HG03457 (cell line): ENCODE measurements around the gene GPC6.

Experiments
- ATAC-seq: cut with Tn5 transposase; IDR thresholded peaks from one replicate; pipeline ENCODE4 v1.9.1; 2021; ENCODE audit warnings: moderate number of reproducible peaks; ENCODE audit not compliant: unreplicated experiment

GPC6 gene

GRCh38 chr13:93660391-93661063, 433.9 kb downstream of the GPC6 start:
- ATAC-seq, result no peak

GRCh38 chr13:93670866-93671265, 444.3 kb downstream of the GPC6 start:
- no peak for ATAC-seq

GRCh38 chr13:93672996-93673395, 446.4 kb downstream of the GPC6 start:
- ATAC-seq, result no peak

- no peak for ATAC-seq
Observed at GRCh38 chr13:93673885-93674284, 447.3 kb downstream of the GPC6 start.

GRCh38 chr13:93674337-93674755, 447.7 kb downstream of the GPC6 start:
- no peak for ATAC-seq

- no peak for ATAC-seq
Observed at GRCh38 chr13:93680329-93680728, 453.7 kb downstream of the GPC6 start.

GRCh38 chr13:93685900-93686299, 459.3 kb downstream of the GPC6 start:
- no peak for ATAC-seq

- ATAC-seq, result no peak
Observed at GRCh38 chr13:93686399-93686798, 459.8 kb downstream of the GPC6 start.

GRCh38 chr13:93687261-93687660, 460.7 kb downstream of the GPC6 start:
- no peak for ATAC-seq

- no peak for ATAC-seq
Observed at GRCh38 chr13:93689333-93689732, 462.7 kb downstream of the GPC6 start.

- ATAC-seq, result no peak
Observed at GRCh38 chr13:93690139-93690538, 463.5 kb downstream of the GPC6 start.

GRCh38 chr13:93698016-93698613, 471.5 kb downstream of the GPC6 start:
- ATAC-seq, result no peak

- no peak for ATAC-seq
Observed at GRCh38 chr13:93700115-93700514, 473.5 kb downstream of the GPC6 start.

GRCh38 chr13:93708308-93709075, 481.9 kb downstream of the GPC6 start:
- ATAC-seq, result no peak

- ATAC-seq, result no peak
Observed at GRCh38 chr13:93709506-93710244, 483.1 kb downstream of the GPC6 start.

GRCh38 chr13:93714171-93714570, 487.6 kb downstream of the GPC6 start:
- no peak for ATAC-seq

GRCh38 chr13:93715866-93716265, 489.3 kb downstream of the GPC6 start:
- ATAC-seq, result no peak

GRCh38 chr13:93716623-93717022, 490.0 kb downstream of the GPC6 start:
- ATAC-seq, result no peak

- ATAC-seq, result no peak
Observed at GRCh38 chr13:93721483-93721882, 494.9 kb downstream of the GPC6 start.

- ATAC-seq, result no peak
Observed at GRCh38 chr13:93723316-93723715, 496.7 kb downstream of the GPC6 start.

GRCh38 chr13:93724187-93724586, 497.6 kb downstream of the GPC6 start:
- ATAC-seq, result no peak
